ENCODE data around the gene C12orf56.
"Not testable (repeated sequence)": the region's sequence is repeated elsewhere in the genome, so short reads cannot be mapped to it uniquely, and the experiment has no call there.

Gene C12orf56

DNA sequence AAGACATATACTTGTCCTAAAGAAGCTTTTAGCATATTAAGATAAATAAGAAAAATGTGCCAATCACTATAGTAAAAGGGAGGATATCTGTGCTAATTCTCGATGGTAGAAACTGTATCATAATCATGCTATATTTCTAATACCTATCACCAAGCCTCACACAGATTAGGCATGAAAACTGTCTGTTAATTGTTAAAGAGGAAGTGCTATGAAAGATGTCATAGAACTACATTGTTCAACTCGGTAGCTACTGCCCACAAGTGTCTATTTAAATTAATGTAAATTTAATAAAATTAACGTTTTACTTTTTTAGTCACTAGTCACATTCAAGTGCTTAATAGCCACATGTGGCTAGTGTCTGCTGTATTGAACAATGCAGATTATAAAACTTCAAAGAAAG, 90.9 kb downstream of the C12orf56 start:
- DNase-seq, result no peak

DNA sequence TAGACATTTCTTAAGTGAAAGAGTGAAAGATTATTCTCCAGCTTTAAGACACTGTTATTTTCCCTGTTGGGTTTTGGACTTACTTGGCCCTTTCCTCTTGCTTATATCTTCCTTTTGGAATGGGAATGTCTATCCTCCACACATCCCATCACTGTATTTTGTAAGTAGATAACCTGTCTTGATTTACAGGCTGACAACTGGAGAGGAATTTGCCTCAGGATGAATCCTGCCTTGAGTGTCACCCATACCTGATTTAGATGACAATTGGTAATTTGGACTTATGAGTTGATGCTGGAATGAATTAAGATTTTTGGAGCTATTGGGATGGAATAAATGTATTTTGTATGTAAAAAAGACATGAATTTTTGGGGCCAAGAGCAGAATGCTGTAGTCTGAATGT, 94.3 kb downstream of the C12orf56 start:
- DNase-seq, result no peak

DNA sequence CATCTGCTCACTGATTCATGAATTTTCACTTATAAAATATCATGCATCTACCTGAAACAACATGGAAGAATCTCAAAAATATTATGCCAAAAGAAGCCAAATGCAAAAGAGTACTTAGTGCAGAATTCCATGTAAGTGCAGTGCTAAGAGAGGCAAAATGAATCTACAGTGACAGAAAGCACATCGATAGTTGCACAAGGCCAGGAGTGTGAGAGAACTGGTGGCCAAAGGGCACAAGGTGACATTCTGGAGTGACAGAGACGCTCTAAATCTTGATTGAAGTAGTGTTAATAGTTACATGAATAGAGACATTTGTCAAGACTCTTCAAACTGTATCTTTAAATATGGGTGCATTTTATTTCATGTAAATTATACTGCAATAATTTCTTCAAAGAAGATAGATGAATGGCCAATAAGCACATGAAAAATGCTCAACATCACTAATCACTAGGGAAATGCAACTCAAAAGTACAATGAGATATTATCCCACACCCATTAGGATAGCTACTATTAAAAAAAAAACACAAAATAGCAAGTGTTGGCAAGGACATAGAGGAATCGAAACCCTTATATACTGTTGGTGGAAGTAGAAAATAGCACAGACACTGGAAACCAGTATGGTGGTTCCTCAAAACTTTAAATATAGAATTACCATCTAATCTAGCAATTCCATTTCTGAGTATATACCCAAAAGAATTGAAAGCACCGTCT, 96.7 kb downstream of the C12orf56 start:
- DNase-seq, result no peak

DNA sequence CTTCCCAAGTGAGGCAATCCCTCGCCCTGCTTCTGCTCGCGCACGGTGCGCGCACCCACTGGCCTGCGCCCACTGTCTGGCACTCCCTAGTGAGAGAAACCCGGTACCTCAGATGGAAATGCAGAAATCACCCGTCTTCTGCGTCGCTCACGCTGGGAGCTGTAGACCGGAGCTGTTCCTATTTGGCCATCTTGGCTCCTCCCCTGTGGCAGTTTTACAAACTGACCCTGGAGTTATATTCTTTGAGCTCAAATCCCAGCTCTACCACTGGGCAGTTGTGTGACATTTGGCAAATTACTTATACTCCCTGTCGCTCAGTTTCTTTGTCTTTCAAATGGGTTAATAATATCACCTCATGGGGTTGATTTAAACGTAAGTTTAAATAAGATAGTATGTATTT, 97.4 kb downstream of the C12orf56 start:
- DNase-seq, result not testable (repeated sequence)

DNA sequence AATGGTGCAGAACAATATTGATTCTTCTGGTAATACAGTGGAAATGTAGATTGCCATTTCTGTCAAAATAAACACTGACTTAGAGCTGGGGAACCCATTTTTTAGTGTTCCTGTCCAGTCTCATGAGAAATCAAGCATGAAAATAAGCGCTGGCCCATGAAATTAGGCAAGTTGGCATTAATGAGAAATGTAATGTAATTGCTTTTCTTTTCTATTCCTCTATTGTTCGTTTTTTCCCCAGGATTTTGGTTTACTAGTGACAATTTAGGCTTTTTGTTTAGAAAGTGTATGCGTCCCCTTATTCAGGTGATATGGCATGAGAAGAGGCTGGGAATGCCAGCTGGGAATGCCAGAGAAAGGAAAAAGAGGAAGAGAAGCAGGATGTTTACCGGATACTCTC, 104.0 kb downstream of the C12orf56 start:
- peak; percentile 2 for DNase-seq

DNA sequence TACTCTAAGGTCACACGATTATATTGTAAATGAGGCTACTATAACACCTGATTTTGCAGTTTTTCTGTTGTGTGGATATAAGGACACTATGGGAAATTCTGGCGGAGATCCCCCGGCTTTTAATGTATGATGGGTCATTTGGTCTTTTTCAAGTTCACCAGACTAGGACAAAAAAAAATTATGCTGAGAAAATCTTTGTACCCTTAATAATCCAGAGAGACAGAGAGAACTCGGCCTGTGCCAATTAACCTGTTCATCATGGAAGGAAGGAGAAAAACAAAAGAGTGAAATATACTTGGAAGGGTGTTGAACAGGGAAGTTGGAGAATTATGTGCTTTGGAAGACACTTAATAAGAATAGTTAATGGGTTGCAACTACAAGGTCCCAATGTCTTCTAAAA, 106.3 kb downstream of the C12orf56 start:
- DNase-seq, result no peak

DNA sequence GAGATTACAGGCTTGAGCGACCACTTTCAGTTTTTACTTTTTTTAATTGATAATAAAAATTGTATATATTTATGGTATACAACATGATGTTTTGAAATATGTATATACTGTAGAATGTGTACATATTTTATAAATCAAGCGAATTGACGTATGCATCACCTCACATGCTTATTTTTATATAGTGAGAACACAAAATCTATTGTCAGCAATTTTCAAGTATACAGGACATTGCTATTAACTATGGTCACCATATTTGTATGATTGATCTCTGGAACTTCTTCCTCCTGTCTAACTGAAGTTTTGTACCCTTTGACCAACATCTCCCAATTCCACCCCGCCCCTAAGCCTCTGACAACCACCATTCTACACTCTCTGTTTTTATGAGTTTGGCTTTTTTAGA, 112.1 kb downstream of the C12orf56 start:
- DNase-seq, result no peak

DNA sequence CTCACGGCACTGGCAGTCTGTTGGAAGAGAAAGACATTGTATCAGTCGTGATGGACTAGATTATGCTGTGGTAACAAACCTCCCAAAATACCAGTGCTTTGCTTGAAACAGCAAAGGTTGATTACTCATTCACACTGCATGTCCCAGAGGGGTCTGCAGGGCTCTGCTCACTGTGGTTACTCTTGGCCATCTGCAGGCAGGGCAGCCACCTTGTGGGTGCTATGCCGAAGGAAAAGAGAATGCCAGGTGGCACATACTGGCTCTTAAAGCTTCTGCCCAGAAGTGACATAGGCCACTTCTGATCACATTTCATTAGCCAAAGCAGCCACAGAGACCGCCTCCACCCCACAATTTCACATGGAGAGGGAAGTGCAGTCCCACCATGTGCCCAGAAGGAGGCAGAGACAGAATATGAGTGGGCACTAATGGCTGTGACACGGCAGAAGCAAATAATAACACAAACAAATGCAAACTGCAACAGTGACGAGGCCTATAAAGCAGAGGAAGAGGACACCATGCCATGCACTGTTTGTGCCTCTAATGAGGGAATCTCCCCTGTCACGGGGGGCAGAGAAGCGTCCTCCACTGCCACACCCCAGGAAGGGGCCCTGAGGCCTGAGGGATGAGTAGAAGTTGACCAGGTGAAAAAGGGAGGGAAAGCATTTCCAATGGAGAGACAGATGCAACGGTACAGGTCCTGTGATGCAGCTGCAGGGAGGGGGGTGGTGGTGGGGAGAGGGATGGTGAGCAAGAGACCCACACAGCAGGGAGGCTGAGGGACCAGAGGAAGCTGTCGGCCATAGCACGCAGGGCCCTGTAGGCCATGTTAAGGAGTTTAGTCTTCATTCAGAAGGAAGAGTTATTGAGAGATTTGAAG, 116.8 kb downstream of the C12orf56 start:
- DNase-seq, result no peak

DNA sequence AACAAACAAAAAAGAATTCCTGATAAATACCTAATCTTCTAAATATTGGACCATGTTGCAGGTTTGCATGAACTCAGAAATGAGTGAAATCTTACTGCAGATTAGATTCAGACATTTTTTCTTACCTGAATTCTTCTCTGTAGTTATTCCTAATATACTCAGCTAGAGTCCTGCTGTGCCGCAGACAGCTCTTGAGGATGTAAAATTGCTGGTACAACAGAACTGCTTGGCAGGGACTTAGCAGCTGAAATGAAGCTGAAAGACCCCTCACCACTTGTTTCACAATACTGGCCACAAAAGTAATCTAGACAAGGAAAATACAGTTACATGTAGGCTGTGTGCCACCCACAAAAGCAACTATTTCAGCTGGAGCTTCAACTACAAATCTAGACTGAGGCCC, 120.1 kb downstream of the C12orf56 start:
- DNase-seq, result peak; percentile 4

DNA sequence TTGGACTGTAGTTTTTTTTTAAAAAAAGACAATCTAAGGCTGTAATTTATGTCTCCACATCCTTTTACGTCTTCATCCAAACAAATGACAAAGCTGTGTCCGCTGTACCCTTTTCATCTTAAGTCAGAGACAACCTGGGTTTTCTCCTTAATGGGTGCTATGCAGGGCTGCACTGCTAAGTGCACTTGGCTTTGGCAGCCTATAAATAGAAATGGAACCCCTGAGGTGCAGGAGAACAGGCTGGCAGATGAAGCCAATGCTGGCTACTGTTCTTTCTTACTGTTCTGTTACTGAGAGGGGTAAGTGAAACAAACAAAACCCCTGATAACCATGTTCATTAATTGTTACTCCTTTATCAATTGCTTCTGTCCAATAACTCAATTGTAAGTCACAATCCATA, 121.4 kb downstream of the C12orf56 start:
- DNase-seq, result peak; percentile 80

DNA sequence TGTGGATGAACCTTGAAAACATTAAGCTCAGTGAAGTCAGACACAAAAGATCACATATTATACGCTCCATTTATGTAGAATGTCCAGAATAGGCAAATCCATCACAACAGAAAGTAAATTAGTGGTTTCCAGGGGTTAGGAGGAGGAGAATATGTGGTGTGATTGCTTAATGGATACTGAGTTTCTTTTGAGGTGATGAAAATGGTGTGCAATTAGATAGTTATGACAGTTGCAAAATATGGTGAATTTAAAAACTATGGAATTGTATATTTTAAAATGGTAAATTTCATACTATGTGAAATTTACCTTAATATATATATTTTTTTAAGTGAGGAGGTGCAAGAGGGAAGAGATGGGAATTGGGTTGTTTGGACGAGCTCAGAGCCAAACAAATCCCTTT, 122.1 kb downstream of the C12orf56 start:
- DNase-seq, result no peak

DNA sequence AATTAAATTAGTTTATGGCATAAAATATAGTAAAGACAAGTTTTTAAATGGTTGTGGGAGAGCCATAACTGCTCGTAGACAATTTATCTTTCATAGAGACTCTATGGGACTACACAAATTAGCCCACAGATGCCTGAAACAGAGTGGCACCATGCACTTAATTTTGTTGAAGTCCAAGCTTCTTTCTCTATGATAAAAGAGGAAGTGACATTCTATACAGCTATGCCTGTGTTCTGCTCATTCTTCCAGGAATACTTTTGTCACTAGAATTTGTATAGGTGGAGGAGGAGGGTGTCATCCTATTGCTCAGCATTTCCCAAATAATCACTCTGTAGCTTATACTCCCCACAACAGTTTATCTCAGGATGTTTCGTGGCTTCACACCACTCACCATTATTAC, 124.7 kb downstream of the C12orf56 start:
- no peak for DNase-seq

DNA sequence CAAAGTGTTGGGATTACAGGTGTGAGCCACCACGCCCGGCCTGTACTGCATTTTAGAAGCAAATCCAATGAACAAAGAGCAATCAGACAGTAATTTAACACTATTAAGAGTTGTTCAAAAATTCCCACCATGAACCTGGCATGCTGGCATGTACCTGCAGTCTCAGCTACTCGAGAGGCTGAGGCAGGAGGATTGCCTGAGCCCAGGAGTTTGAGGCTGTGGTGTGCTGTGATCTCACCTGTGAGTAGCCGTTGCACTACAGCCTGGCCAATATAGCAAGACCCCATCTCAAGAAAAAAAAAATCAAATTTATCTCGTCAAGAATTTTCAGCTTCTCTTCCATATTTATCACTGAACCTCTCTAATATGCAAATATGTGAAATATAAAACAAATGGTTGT, 128.7 kb downstream of the C12orf56 start:
- DNase-seq, result no peak

DNA sequence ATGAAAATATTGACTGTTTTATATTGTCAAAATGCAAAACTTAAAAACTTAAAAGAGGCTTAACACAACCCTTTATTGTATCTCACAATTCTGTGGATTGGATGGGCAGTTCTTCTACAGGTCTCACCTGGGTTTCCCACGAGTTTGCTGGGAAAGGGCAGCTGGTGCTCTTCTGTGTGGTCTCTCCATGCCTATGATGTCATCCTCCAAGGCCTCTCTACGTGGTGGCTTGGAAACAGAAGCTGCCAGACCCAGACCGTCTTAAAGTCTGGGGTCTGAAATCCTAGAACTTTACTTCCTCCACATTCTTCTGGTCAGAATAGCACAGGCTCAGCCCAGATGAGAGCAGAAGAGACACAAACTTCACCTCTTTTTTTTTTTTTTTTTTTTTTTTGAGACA, 132.0 kb downstream of the C12orf56 start:
- no peak for DNase-seq

DNA sequence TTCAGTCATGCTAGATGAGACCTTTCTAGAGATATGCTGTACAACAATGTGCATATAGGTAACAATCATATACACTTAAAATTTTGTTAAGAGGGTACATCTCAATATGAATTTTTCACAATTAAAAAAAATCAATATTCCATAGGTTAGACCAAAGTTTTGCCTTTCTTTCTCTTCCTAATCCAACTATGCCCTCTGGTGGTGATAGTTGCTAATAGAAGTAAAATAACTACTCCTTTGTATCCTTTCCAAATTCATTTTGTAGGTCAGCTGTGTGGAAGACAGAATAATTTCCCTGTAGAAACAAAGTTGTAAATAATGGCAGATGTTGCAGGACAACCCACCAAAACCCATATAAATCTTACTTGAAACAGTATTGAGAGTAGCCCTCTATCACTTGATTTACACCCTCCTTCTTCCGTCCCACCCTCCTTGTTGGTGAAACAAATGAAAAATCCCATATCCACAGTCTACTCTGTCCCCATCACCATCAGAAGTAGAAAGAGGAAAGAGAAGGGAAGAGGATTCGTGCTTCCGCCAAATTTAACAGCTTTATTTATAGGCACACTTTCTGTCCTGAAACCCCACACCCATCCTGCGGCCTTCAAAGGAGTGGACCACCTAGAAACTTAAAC, 134.3 kb downstream of the C12orf56 start:
- peak; percentile 11 for DNase-seq

DNA sequence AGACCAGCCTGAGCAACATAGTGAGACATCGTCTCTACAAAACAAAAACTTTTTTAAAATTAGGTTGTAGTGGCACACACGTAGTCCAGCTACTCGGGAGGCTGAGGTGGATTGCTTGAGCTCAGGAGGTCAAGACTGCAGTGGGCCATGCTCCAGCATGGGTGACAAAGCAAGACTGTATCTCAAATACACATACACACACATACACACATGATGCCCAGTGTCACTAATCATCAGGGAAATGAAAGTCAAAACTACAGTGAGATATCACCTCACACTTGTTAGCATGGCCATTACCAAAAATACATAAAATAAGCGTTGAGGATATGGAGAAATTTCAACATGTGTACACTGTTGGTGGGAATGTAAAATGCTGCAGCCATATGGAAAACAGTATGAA, 135.3 kb downstream of the C12orf56 start:
- DNase-seq, result no peak

DNA sequence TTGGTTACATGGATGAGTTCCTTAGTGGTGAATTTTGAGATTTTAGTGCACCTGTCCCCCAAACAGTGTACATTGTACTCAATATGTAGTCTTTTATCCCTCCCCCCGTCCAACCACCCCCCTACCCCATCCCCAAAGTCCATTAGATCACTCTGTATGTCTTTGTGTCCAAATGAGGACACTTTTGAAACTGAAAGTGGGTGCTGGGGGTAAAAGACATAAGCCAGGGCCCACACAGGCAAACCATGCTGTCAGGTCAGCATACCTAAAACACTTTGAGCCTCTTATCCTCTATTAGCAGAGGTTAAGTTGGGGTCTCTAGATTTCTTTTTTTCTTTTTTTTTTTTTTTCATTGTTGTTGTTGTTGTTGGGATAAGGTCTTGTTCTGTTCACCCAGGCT, 137.2 kb downstream of the C12orf56 start:
- DNase-seq, result no peak

DNA sequence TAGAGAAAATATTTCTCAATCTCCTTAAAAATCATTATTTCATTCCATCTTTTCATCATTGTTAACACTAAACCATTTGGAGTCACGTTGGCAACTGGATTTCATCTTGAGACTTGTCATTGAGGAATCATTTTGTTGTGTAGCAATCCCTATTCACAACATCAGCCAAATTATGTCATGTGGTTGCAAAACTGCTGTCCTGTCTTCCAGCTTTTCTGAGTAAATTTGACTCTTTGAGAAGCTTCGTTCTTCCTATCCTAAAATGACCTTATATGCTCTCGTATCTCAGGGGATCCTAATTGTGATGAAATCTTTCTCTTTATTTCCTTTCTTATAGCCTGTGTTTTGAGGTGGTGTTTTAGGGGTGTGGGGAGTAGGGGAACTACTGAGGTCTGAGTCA, 137.9 kb downstream of the C12orf56 start:
- no peak for DNase-seq

DNA sequence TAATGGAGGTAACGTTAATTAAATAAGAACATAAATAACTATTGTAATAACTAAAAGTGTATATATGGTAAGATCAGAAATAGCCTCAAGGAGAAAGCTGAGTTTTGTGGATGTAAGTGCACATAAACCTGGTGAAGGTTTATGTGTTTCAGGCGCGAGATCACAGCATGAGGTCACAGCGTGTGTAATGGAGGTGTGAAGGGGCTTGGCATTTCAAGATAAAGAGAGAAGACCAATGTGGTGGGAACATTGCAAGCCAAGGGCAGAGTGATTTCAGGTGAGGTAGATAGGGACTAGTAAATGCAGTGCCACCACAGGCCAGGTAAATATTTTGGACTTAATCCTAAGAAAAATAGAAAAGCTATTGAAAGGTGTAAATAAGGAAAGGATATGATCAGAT, 146.7 kb downstream of the C12orf56 start:
- DNase-seq, result no peak

DNA sequence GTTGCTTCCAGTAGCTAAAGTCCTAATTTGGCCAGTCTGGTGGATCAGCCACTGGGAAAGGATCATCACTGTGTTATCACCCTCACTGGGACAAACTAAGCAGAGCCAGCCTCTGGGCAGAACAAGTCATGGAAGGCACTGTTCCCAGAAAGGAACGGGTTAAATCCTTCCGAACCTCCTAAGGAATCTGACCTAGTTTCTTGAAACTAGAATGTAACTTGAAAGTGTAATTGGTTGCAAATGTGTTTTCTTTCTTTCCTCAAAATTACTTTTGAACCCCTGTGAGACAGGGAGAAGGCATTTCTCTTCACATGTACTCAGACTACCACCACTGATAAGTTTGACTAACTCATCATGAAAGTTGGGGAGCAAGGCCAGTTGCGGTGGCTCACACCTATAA, 149.8 kb downstream of the C12orf56 start:
- DNase-seq, result no peak

DNA sequence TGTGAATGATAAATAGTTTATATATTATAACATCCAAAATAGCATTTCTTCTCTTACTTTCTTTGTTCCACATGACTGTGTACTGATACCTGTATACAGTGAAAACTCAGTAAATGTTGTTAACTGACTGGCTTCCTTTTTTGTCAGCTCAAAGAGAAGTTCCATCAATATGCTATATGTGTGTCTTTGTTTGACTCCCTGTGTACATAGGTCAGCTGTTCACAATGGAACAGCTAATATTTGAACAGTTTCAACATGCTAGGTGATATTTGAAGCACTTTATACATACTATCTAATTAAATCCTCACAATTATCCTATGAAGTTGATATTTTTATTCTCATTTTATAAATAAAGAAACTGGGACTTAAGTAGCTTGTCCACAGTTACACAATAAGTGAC, 153.2 kb downstream of the C12orf56 start:
- DNase-seq, result no peak

DNA sequence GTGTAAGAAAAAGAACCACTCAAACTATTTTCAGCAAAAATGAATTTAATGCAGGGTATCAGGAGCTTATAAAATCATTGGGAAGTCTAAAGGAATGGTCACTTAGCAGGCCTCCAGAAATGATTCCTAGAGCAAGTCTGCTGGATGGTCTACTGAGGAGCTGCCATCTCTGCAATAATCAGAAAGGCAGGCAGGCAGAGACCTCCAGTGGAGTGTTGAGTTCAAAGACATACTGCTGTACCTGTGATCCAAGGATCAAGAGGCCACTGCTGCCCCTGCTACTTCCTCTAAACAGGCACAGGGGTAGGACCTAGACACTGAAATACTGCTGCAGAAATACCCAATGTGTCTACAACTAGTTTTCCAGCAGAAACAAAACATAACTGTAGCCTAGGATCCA, 154.0 kb downstream of the C12orf56 start:
- DNase-seq, result no peak

DNA sequence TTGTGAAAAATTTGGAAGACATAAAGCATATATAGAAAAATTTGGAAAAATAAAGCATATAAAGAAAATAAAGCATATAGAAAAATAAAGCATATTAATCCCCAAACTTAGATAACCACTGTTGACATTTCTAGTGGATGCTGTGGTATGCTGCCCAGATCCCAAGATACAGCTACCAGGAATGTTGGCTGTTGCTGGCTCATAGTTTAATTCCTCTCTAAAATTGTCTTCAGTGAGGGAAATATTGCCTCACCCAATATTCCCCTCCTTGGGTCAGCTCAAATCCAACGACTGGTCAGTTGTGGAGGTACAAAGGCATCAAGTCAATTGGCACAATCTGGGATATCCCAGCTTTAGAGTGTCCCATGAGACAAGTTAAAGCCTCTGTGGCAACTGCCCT, 158.4 kb downstream of the C12orf56 start:
- no peak for DNase-seq

DNA sequence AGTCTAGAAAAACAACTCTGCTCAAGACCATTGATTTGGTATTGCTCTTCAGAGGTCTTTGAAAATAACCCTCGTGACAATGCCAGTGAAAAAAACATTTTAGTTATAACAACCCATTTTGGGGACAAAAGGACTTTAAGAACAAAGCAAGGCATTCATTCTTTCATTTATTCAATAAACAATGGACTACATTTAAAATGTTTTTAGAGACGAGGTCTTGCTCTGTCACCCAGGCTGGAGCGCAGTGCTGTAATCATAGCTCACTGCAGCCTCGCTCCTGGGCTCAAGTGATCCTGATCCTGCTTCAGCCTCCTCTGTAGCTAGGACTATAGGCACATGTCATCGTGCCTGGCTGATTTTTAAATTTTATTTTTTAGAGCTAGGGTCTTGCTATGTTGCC, 160.8 kb downstream of the C12orf56 start:
- no peak for DNase-seq

Measured in DMS79 treated with DMSO at 0.1 percent for 48 hours (cell line).